Endothelial cell (in vitro differentiated cells): ENCODE data around the gene RERE. TPM values are rescaled to one million over a fixed set of nuclear protein-coding genes. Genes with fewer than 3 reads are reported as not detected.

Experiments
- DNase-seq: peaks from one replicate; pipeline ENCODE4 v3.0.0; 2021; ENCODE audit warnings: low spot score
- H3K27ac Mint-ChIP-seq: one replicate; pipeline ENCODE4 v1.8.0; 2021; ENCODE audit warnings: mixed read lengths, inconsistent platforms; ENCODE audit not compliant: unreplicated experiment
- H3K27me3 Mint-ChIP-seq: one replicate; pipeline ENCODE4 v1.8.0; 2021; ENCODE audit warnings: mild to moderate bottlenecking, moderate library complexity, mixed read lengths, inconsistent platforms; ENCODE audit not compliant: unreplicated experiment
- H3K36me3 Mint-ChIP-seq: one replicate; pipeline ENCODE4 v1.8.0; 2021; ENCODE audit warnings: mild to moderate bottlenecking, low read depth, mixed read lengths, inconsistent platforms; ENCODE audit not compliant: unreplicated experiment
- H3K4me1 Mint-ChIP-seq: one replicate; pipeline ENCODE4 v1.8.0; 2021; ENCODE audit warnings: mild to moderate bottlenecking, mixed read lengths, inconsistent platforms; ENCODE audit not compliant: unreplicated experiment
- H3K4me3 Mint-ChIP-seq: one replicate; pipeline ENCODE4 v1.8.0; 2021; ENCODE audit warnings: mild to moderate bottlenecking, mixed read lengths, inconsistent platforms; ENCODE audit not compliant: unreplicated experiment
- H3K9me3 Mint-ChIP-seq: one replicate; pipeline ENCODE4 v1.8.0; 2021; ENCODE audit warnings: mixed read lengths, inconsistent platforms; ENCODE audit not compliant: unreplicated experiment
- CTCF ChIP-seq: fragments of 200-600 bp; sonication (generic); IDR thresholded peaks from one replicate; pipeline ENCODE4 v1.5.0; 2021; ENCODE audit warnings: antibody characterized with exemption; ENCODE audit not compliant: unreplicated experiment
- total RNA-seq: library from RNA; stranded (reverse); fragmentation: NEBNext Ultra II Directional; extraction: Animal tissue kit (Norgen Biotek cat#: 25700); gene quantifications from one replicate; pipeline ENCODE4 v1.2.1, GENCODE V29; 2021; ENCODE audit not compliant: unreplicated experiment

RERE gene
- total RNA-seq, 1 donor from 2014 or later, result 115 TPM

GRCh38 chr1:8397511-8397910 is 419.9 kb downstream of the RERE start:
- TF ChIP-seq CTCF, result no peak

DNA sequence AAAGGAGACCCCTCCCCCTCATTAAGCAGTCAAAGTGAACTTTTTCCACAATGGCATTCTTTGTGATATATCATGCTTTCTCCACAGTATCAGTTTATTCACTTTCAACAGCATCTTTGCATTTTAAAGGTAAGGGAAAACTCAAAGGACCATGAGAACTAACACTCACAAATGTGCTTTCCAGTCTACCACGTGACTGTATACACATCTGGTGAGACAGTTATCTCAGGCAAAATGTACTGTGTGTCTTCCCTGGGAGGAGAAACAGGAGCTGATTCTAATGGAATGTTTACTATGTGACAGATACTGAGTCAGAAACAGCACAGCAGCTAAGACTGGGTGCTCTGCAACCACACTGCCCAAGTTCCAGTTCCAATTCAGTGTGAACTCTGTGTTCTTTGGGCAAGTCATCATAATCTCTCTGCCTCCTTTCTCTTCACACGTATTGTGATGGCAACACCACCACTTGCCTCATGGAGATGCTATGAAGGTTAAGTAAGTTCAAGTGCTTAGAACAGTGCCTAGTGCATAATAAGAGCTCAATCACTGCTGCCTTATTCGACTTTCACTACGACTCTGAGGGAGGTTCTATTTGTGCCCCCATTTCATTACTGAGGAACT is 420.5 kb downstream of the RERE start:
- DNase-seq, result no peak
- Mint-ChIP-seq H3K9me3 (no peaks in the 10 kb centered on the region), H3K27me3 (no peaks in the 10 kb centered on the region), H3K36me3 (peaks cover 30% of the 10 kb centered on the region), H3K4me3 (no peak overlapping the region), H3K27ac (peak overlapping the region; percentile 43), H3K4me1 (peaks cover 44% of the 10 kb centered on the region)
- no peak for TF ChIP-seq CTCF

More at GRCh38 chr1:8397511-8397910, 419.9 kb downstream of the RERE start:
- no peak for DNase-seq
- H3K9me3 Mint-ChIP-seq, result no peaks in the 10 kb centered on the region
- peaks cover 30% of the 10 kb centered on the region for H3K36me3 Mint-ChIP-seq
- H3K4me1 Mint-ChIP-seq, result peaks cover 41% of the 10 kb centered on the region
- H3K27ac Mint-ChIP-seq, result peak overlapping the region; percentile 17
- peak overlapping the region; percentile 39 for H3K4me3 Mint-ChIP-seq
- no peaks in the 10 kb centered on the region for H3K27me3 Mint-ChIP-seq

GRCh38 chr1:8396083-8396785 is 421.2 kb downstream of the RERE start:
- Mint-ChIP-seq H3K27ac (peak overlapping the region; percentile 41), H3K27me3 (peaks cover 2% of the 10 kb centered on the region), H3K36me3 (peaks cover 30% of the 10 kb centered on the region), H3K9me3 (no peaks in the 10 kb centered on the region), H3K4me1 (peaks cover 47% of the 10 kb centered on the region), H3K4me3 (no peak overlapping the region)
- no peak for DNase-seq
- TF ChIP-seq CTCF, result no peak

DNA sequence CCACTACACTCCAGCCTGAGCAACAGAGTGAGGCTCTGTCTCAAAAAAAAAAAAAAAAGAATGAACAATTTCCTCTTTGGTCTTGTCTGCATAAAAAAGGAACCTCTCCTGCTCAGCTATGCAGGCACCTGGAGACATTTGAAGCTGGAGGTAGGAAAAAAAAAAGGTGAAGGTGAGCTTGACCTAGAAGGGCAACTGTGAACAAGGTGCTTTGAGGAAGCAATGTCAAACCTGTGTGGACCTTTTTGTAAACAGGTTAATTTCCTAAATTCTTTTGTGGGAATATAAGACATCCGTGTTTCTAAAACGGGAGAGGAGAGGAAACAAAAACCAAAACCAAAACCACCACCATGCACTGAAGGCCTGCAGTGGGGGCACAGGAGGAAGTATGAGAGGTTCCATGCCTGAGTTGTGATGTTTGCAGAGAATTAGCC is 422.0 kb downstream of the RERE start:
- Mint-ChIP-seq H3K27me3 (peaks cover 9% of the 10 kb centered on the region), H3K9me3 (no peaks in the 10 kb centered on the region), H3K4me3 (no peak overlapping the region), H3K36me3 (peaks cover 36% of the 10 kb centered on the region), H3K27ac (peak overlapping the region; percentile 49), H3K4me1 (peaks cover 52% of the 10 kb centered on the region)
- DNase-seq, result no peak
- TF ChIP-seq CTCF, result no peak
